Stomach (tissue), 4 donors: ENCODE measurements around the gene ASH1L.

Experiments
- POLR2A ChIP-seq, 4 donors: fragments of 450-650 bp; IDR thresholded peaks; one replicate each; pipeline ENCODE4 v1.6.1; 2016; ENCODE audit warnings: antibody characterized with exemption in 4 of 4, control low read depth in 2 of 4, mild to moderate bottlenecking in 1 of 4, moderate library complexity in 1 of 4
- TF ChIP-seq, protein P1 (sequence below), 7 experiments: fragments of 450-650 bp in 4 of 7; fragments of 200-600 bp in 3 of 7; sonication (generic) in 3 of 7; IDR thresholded peaks; one replicate each; pipeline ENCODE4 v1.5.1; 2016 to 2019; ENCODE audit warnings: antibody characterized with exemption in 7 of 7, control low read depth in 2 of 7, mild to moderate bottlenecking in 1 of 7

DNA sequence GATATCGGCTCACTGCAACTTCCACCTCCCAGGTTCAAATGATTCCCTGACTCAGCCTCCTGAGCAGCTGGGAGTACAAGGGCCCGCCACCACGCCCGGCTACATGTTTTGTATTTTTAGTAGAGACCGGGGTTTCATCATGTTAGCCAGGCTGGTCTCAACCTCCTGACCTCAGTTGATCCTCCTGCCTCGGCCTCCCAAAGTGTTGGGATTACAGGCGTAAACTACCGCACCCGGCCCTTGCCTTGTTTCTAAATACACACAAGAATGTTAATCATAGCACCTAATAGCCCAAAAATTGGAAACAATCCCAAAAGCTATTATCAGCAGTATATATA is 46.3 kb upstream of the ASH1L start:
- TF ChIP-seq POLR2A (IDR thresholded peaks at IDR 0.05) = no peak
- TF ChIP-seq, protein P1, sequence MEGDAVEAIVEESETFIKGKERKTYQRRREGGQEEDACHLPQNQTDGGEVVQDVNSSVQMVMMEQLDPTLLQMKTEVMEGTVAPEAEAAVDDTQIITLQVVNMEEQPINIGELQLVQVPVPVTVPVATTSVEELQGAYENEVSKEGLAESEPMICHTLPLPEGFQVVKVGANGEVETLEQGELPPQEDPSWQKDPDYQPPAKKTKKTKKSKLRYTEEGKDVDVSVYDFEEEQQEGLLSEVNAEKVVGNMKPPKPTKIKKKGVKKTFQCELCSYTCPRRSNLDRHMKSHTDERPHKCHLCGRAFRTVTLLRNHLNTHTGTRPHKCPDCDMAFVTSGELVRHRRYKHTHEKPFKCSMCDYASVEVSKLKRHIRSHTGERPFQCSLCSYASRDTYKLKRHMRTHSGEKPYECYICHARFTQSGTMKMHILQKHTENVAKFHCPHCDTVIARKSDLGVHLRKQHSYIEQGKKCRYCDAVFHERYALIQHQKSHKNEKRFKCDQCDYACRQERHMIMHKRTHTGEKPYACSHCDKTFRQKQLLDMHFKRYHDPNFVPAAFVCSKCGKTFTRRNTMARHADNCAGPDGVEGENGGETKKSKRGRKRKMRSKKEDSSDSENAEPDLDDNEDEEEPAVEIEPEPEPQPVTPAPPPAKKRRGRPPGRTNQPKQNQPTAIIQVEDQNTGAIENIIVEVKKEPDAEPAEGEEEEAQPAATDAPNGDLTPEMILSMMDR (IDR thresholded peaks at IDR 0.05) = no peak
